Neutrophil (primary cell): ENCODE data around the gene VEGFB.
A peak's percentile ranks its signal among the peaks of the same experiment; 100 is the strongest.

Source experiments
- H3K27ac ChIP-seq: fragments of 200-600 bp; sonication (generic); 2 replicates; pipeline ENCODE4 v1.5.1; 2016; ENCODE audit warnings: mild to moderate bottlenecking, moderate library complexity
- H3K27me3 ChIP-seq: fragments of 200-600 bp; sonication (generic); 2 replicates; pipeline ENCODE4 v1.6.0; 2016; ENCODE audit warnings: mild to moderate bottlenecking
- H3K36me3 ChIP-seq: fragments of 200-600 bp; sonication (generic); 2 replicates; pipeline ENCODE4 v1.5.1; 2017
- H3K4me1 ChIP-seq, 2 experiments: fragments of 200-600 bp in 1 of 2; sonication (generic) in 1 of 2; 1 replicate in 1 of 2; 2 replicates in 1 of 2; pipeline versions ENCODE4 v1.5.1 to v1.6.1; 2013 to 2016; ENCODE audit warnings: low read depth in 1 of 2, low read length in 1 of 2, mild to moderate bottlenecking in 1 of 2, moderate library complexity in 1 of 2; ENCODE audit not compliant: control insufficient read depth in 1 of 2, insufficient read depth in 1 of 2
- H3K4me3 ChIP-seq, 2 experiments: fragments of 200-600 bp in 1 of 2; sonication (generic) in 1 of 2; 1 replicate in 1 of 2; 2 replicates in 1 of 2; pipeline ENCODE4 v1.5.1; 2013 to 2016; ENCODE audit warnings: low read depth in 1 of 2, low read length in 1 of 2, mild to moderate bottlenecking in 1 of 2, moderate library complexity in 1 of 2
- H3K9me3 ChIP-seq: fragments of 200-600 bp; sonication (generic); 2 replicates; pipeline ENCODE4 v1.5.1; 2016
- CTCF ChIP-seq: fragments of 200-600 bp; sonication (generic); IDR thresholded peaks from 2 replicates; pipeline ENCODE4 v1.5.1; 2016; ENCODE audit warnings: antibody characterized with exemption

Gene VEGFB

GRCh38 chr11:64251016-64251752 lies 16.8 kb downstream of the VEGFB start, which contains the start of gene PLCB3:
Gene PLCB3, plus strand, starts transcription at chr11:64251530. Its CDS starts 120 bp downstream, at chr11:64251650.
- Histone ChIP-seq H3K9me3 (no peaks in the 10 kb centered on the region), H3K4me1 (peaks cover 35 to 44% of the 10 kb centered on the region in 2 experiments), H3K27me3 (peaks cover 10% of the 10 kb centered on the region), H3K36me3 (peaks cover 17% of the 10 kb centered on the region), H3K27ac (peak within 1 kb of the TSS; percentile 46), H3K4me3 (peak within 1 kb of the TSS; percentile 74 to 75)
- TF ChIP-seq CTCF, result peak; percentile 95

- Histone ChIP-seq H3K4me3 (peak overlapping the region; percentile 74 to 75), H3K27ac (peak overlapping the region; percentile 46), H3K9me3 (no peaks in the 10 kb centered on the region), H3K4me1 (peaks cover 33 to 42% of the 10 kb centered on the region in 2 experiments), H3K36me3 (peaks cover 22% of the 10 kb centered on the region), H3K27me3 (peaks cover 9% of the 10 kb centered on the region)
- TF ChIP-seq CTCF, result no peak
Observed at GRCh38 chr11:64251753-64252002, 17.3 kb downstream of the VEGFB start.

- Histone ChIP-seq H3K4me3 (peak overlapping the region; percentile 74 to 75), H3K27ac (peak overlapping the region; percentile 46), H3K27me3 (peaks cover 9% of the 10 kb centered on the region), H3K4me1 (peaks cover 28 to 37% of the 10 kb centered on the region in 2 experiments), H3K36me3 (peaks cover 22% of the 10 kb centered on the region), H3K9me3 (no peaks in the 10 kb centered on the region)
- TF ChIP-seq CTCF, result peak; percentile 12
Observed at GRCh38 chr11:64252003-64252872, 17.9 kb downstream of the VEGFB start.

- no peak for TF ChIP-seq CTCF
- H3K9me3 ChIP-seq, result no peaks in the 10 kb centered on the region
- peaks cover 21 to 29% of the 10 kb centered on the region in 2 experiments for H3K4me1 ChIP-seq
- no peak overlapping the region for H3K4me3 ChIP-seq
- H3K36me3 ChIP-seq, result peaks cover 22% of the 10 kb centered on the region
- H3K27ac ChIP-seq, result no peak overlapping the region
- H3K27me3 ChIP-seq, result peaks cover 6% of the 10 kb centered on the region
Observed at GRCh38 chr11:64253043-64253442, 18.7 kb downstream of the VEGFB start.

- TF ChIP-seq CTCF, result no peak
- H3K27me3 ChIP-seq, result peaks cover 6% of the 10 kb centered on the region
- no peaks in the 10 kb centered on the region for H3K9me3 ChIP-seq
- H3K4me1 ChIP-seq, result peaks cover 21 to 28% of the 10 kb centered on the region in 2 experiments
- peaks cover 26% of the 10 kb centered on the region for H3K36me3 ChIP-seq
- H3K4me3 ChIP-seq, result no peak overlapping the region
- H3K27ac ChIP-seq, result no peak overlapping the region
Observed at GRCh38 chr11:64253481-64253880, 19.1 kb downstream of the VEGFB start.
